ENCODE results near the gene NINJ2.

Gene NINJ2

GRCh38 chr12:613996-614395 is 49.2 kb downstream of the NINJ2 start:
- ChIA-PET CTCF (interaction anchor here (0.8 to 4.4 kb wide), 18 partner anchors 9 to 335 kb away, joined by 3 to 52 read pairs (median 5); partner anchors contain the start of genes RAD52 and WNK1), POLR2A (interaction anchor here (1.1 kb wide), 1 partner anchor 11 kb away, joined by 3 read pairs; no protein-coding TSS in a partner anchor)
- TF ChIP-seq CTCF (IDR thresholded peaks at IDR 0.05; ENCODE audit: control extremely low read depth, extremely low read depth, low read depth, missing control alignments), result no peak
- no peak for DNase-seq (ENCODE audit: extremely low spot score)

GRCh38 chr12:612886-613285 is 50.4 kb downstream of the NINJ2 start:
- ChIA-PET POLR2A (no interaction called here), CTCF (interaction anchor here (1.7 to 4.0 kb wide), 2 partner anchors 55 to 140 kb away, joined by 4 to 52 read pairs; partner anchors contain the start of gene WNK1)
- DNase-seq (ENCODE audit: extremely low spot score), result no peak
- TF ChIP-seq CTCF (IDR thresholded peaks at IDR 0.05; ENCODE audit: control extremely low read depth, extremely low read depth, low read depth, missing control alignments), result no peak

GRCh38 chr12:612293-612692 is 51.0 kb downstream of the NINJ2 start:
- no peak for TF ChIP-seq CTCF (IDR thresholded peaks at IDR 0.05; ENCODE audit: control extremely low read depth, extremely low read depth, low read depth, missing control alignments)
- CTCF ChIA-PET, result interaction anchor here (1.2 to 1.7 kb wide), 3 partner anchors 13 to 337 kb away, joined by 3 to 4 read pairs (median 3); partner anchors contain the start of gene RAD52
- DNase-seq (ENCODE audit: extremely low spot score), result no peak
- POLR2A ChIA-PET, result no interaction called here

DNA sequence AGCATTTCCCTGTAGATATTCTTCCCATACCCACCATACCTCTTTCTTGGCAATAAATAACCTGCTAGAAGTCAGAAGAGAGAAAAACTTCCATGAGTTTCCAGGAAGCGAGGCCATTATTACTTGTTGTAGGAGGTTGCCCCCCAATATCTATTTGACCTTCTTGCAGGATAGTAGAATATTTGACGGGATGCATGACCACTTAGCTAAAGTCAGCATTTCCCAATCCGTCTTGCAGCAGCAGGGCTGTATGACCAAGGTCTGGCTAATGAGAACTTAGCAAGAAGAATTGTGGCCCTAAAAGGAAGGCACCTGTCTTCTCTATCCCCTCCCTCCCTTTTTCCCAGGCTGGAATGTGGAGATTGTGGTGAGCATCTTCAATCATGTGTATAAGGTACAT is 51.5 kb downstream of the NINJ2 start:
- ChIA-PET CTCF (interaction anchor here (0.9 to 1.7 kb wide), 4 partner anchors 13 to 338 kb away, joined by 3 to 4 read pairs (median 3); partner anchors contain the start of gene RAD52), POLR2A (no interaction called here)
- no peak for TF ChIP-seq CTCF (IDR thresholded peaks at IDR 0.05; ENCODE audit: control extremely low read depth, extremely low read depth, low read depth, missing control alignments)
- DNase-seq (ENCODE audit: extremely low spot score), result no peak

- no peak for DNase-seq (ENCODE audit: extremely low spot score)
- POLR2A ChIA-PET, result no interaction called here
- CTCF ChIA-PET, result interaction anchor here (1.3 to 1.9 kb wide), 6 partner anchors 11 to 142 kb away, joined by 3 to 9 read pairs (median 5); no protein-coding TSS in a partner anchor
- no peak for TF ChIP-seq CTCF (IDR thresholded peaks at IDR 0.05; ENCODE audit: control extremely low read depth, extremely low read depth, low read depth, missing control alignments)
Measured at GRCh38 chr12:608921-609320, 54.3 kb downstream of the NINJ2 start.

DNA sequence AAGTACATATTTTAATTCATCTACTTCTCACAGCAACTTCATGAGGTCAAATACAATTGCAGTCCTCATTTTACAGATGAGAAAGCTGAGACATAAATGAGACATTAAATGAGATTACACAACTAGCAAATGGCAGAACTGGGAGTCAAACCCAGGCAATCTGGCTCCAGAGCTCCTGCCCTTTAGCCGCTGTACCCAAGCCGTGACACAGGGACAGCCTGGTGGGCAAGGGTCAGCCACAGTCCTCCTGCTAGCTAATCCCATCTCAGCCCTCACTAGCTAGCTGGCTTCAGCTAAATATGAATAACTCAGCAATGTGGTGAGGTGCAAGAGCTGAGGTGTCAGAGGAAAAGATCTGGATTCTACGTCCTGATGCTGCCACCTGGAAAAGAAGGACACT is 54.8 kb downstream of the NINJ2 start:
- CTCF ChIA-PET, result interaction anchor here (1.3 to 1.8 kb wide), 5 partner anchors 11 to 214 kb away, joined by 3 to 9 read pairs (median 4); no protein-coding TSS in a partner anchor
- no peak for DNase-seq (ENCODE audit: extremely low spot score)
- POLR2A ChIA-PET, result no interaction called here
- TF ChIP-seq CTCF (IDR thresholded peaks at IDR 0.05; ENCODE audit: control extremely low read depth, extremely low read depth, low read depth, missing control alignments), result no peak
